D341Med (cell line): ENCODE data around the gene DDA1.

ENCODE experiments used
- DNase-seq: peaks from one replicate; pipeline ENCODE4 v3.0.0; 2012; ENCODE audit warnings: low spot score

DDA1 gene

GRCh38 chr19:17330262-17331044 lies 21.1 kb downstream of the DDA1 start:
- no peak for DNase-seq

GRCh38 chr19:17331045-17331558 lies 21.7 kb downstream of the DDA1 start:
- no peak for DNase-seq

- DNase-seq, result no peak
Observed at GRCh38 chr19:17332360-17332676, 23.0 kb downstream of the DDA1 start.

- DNase-seq, result peak; percentile 49
Observed at GRCh38 chr19:17332677-17333581, 23.6 kb downstream of the DDA1 start.

GRCh38 chr19:17333611-17334413 lies 24.4 kb downstream of the DDA1 start:
- no peak for DNase-seq

- DNase-seq, result peak; percentile 93
Observed at GRCh38 chr19:17334414-17335409, 25.3 kb downstream of the DDA1 start, which contains the start of gene ANO8. Gene ANO8, minus strand, starts transcription at chr19:17334855. Its CDS starts 185 bp downstream, at chr19:17334670.

- DNase-seq, result no peak
Observed at GRCh38 chr19:17335575-17335974, 26.2 kb downstream of the DDA1 start.

- DNase-seq, result peak; percentile 94
Observed at GRCh38 chr19:17336872-17337674, 27.7 kb downstream of the DDA1 start, which contains the start of gene GTPBP3. Gene GTPBP3, plus strand, starts transcription at chr19:17337553. Its CDS starts 59 bp downstream, at chr19:17337612.

GRCh38 chr19:17337675-17338432 lies 28.5 kb downstream of the DDA1 start:
- peak; percentile 75 for DNase-seq

GRCh38 chr19:17338433-17339078 lies 29.2 kb downstream of the DDA1 start:
- no peak for DNase-seq

GRCh38 chr19:17339088-17339741 lies 29.9 kb downstream of the DDA1 start:
- DNase-seq, result no peak

- DNase-seq, result no peak
Observed at GRCh38 chr19:17340302-17340870, 31.0 kb downstream of the DDA1 start.

- DNase-seq, result no peak
Observed at GRCh38 chr19:17340871-17341357, 31.6 kb downstream of the DDA1 start.

- DNase-seq, result no peak
Observed at GRCh38 chr19:17341386-17341785, 32.0 kb downstream of the DDA1 start.

- DNase-seq, result no peak
Observed at GRCh38 chr19:17341845-17342244, 32.5 kb downstream of the DDA1 start.

- peak; percentile 90 for DNase-seq
Observed at GRCh38 chr19:17346109-17346671, 36.8 kb downstream of the DDA1 start.

- DNase-seq, result no peak
Observed at GRCh38 chr19:17347361-17347760, 38.0 kb downstream of the DDA1 start.
